HepG2 (cell line): ENCODE results near the gene LAMA5. TPM values are rescaled to one million over a fixed set of nuclear protein-coding genes. Genes with fewer than 3 reads are reported as not detected.

Experiments
- ATAC-seq: fragments of 200-7000 bp; cut with Tn5 transposase; 3 replicates; pipeline ENCODE4 v1.9.1; 2020; ENCODE audit warnings: mild to moderate bottlenecking, moderate library complexity
- BruUV-seq: library from RNA; stranded (reverse); fragments of 400-500 nt; replicated peaks from 2 replicates; lab custom pipeline; 2021; lab: Mats Ljungman, UMichigan
- CTCF ChIA-PET: fragments of 300-600 bp; formaldehyde crosslinking; extraction: SDS; loops from one replicate; lab custom pipeline; 2021; ENCODE audit warnings: low total read pairs, inconsistent platforms, low intra/inter-chr PET ratio; lab: Yijun Ruan, JAX
- POLR2A ChIA-PET: fragments of 350-600 bp; sonication (Branson Sonifier 250); formaldehyde crosslinking; loops from one replicate; lab custom pipeline; 2020; ENCODE audit warnings: antibody characterized with exemption, inconsistent platforms; lab: Yijun Ruan, JAX
- DNase-seq: peaks from one replicate; pipeline ENCODE4 v3.0.0-alpha.2; 2015; ENCODE audit warnings: low spot score
- FAIRE-seq: peaks from 3 replicates; lab custom pipeline; 2011; peaks lifted over from hg19 to GRCh38; lab: Jason Lieb, UNC
- H2AFZ ChIP-seq: one replicate; pipeline ENCODE4 v1.6.1; 2011; ENCODE audit warnings: low read length, inconsistent platforms
- H3K27ac ChIP-seq: fragments of 300-600 bp; 3 replicates; pipeline ENCODE4 v1.8.0; 2011; ENCODE audit warnings: mixed run types, mild to moderate bottlenecking, mixed read lengths, low read length, inconsistent platforms; ENCODE audit not compliant: insufficient read depth; ENCODE audit errors: extremely low read length
- H3K27me3 ChIP-seq, 2 experiments: fragments of 200-600 bp in 1 of 2; 2 replicates in 1 of 2; 3 replicates in 1 of 2; pipeline versions ENCODE4 v1.6.0 to v1.8.0; 2011; ENCODE audit warnings: low read length in 2 of 2, mild to moderate bottlenecking in 2 of 2, moderate library complexity in 2 of 2, inconsistent platforms in 1 of 2; ENCODE audit not compliant: insufficient read depth in 2 of 2, control insufficient read depth in 1 of 2
- H3K36me3 ChIP-seq, 2 experiments: fragments of 200-600 bp in 1 of 2; replicated peaks in 1 of 2; 2 replicates in 1 of 2; 3 replicates in 1 of 2; pipeline versions ENCODE4 v1.5.1 to v1.8.0; 2011; ENCODE audit warnings: low read length in 2 of 2, inconsistent platforms in 1 of 2; ENCODE audit not compliant: insufficient read depth in 2 of 2, control insufficient read depth in 1 of 2
- H3K4me1 ChIP-seq: 2 replicates; pipeline ENCODE4 v1.5.1; 2012; ENCODE audit warnings: low read length, inconsistent platforms; ENCODE audit not compliant: insufficient read depth
- H3K4me2 ChIP-seq: 2 replicates; pipeline ENCODE4 v1.6.0; 2011; ENCODE audit warnings: low read depth, low read length, inconsistent platforms
- H3K4me3 ChIP-seq, 3 experiments: fragments of 200-600 bp in 1 of 3; sonication (generic), shearing (Covaris generic) in 1 of 3; replicated peaks in 1 of 3; 2 replicates each; pipeline ENCODE4 v1.5.1; 2011 to 2016; ENCODE audit warnings: low read length in 3 of 3, inconsistent platforms in 2 of 3, low read depth in 2 of 3, mild to moderate bottlenecking in 2 of 3, control low read depth in 1 of 3, mixed read lengths in 1 of 3; ENCODE audit not compliant: insufficient read depth in 1 of 3
- H3K79me2 ChIP-seq: one replicate; pipeline ENCODE4 v1.6.1; 2011; ENCODE audit warnings: low read length, inconsistent platforms; ENCODE audit not compliant: insufficient read depth
- H3K9ac ChIP-seq: 2 replicates; pipeline ENCODE4 v1.6.0; 2011; ENCODE audit warnings: mild to moderate bottlenecking, low read depth, low read length, inconsistent platforms; ENCODE audit not compliant: insufficient read depth
- H3K9me3 ChIP-seq: 2 replicates; pipeline ENCODE4 v1.5.1; 2012; ENCODE audit warnings: mild to moderate bottlenecking, low read length
- H4K20me1 ChIP-seq: 2 replicates; pipeline ENCODE4 v1.6.0; 2011; ENCODE audit warnings: inconsistent platforms, mild to moderate bottlenecking, low read length, moderate library complexity; ENCODE audit not compliant: insufficient read depth
- KAT7 ChIP-seq: IDR thresholded peaks from 2 replicates; pipeline ENCODE4 v1.6.1; 2018; ENCODE audit warnings: borderline replicate concordance, missing compliant biosample characterization
- KDM4B ChIP-seq: sonication (generic); formaldehyde crosslinking; IDR thresholded peaks from 2 replicates; pipeline ENCODE4 v1.4.0; 2020; ENCODE audit warnings: missing genetic modification reagents
- MIER2 ChIP-seq: IDR thresholded peaks from 2 replicates; pipeline ENCODE4 v1.6.1; 2016; ENCODE audit warnings: missing biosample characterization, missing genetic modification reagents
- MXD4 ChIP-seq: IDR thresholded peaks from 2 replicates; pipeline ENCODE4 v1.6.1; 2016; ENCODE audit warnings: mild to moderate bottlenecking, missing biosample characterization, missing genetic modification reagents
- MZF1 ChIP-seq: sonication (generic); formaldehyde crosslinking; IDR thresholded peaks from 2 replicates; pipeline ENCODE4 v1.8.1; 2023; ENCODE audit warnings: mild to moderate bottlenecking, missing genetic modification reagents, borderline replicate concordance
- ONECUT2 ChIP-seq: sonication (generic); formaldehyde crosslinking; IDR thresholded peaks from 2 replicates; pipeline ENCODE4 v1.4.0; 2020; ENCODE audit warnings: missing genetic modification reagents
- PITX1 ChIP-seq: sonication (generic); formaldehyde crosslinking; IDR thresholded peaks from 2 replicates; pipeline ENCODE4 v1.5.1; 2020; ENCODE audit warnings: mild to moderate bottlenecking, missing genetic modification reagents
- SOX13 ChIP-seq, 3 experiments: fragments of 450-650 bp in 1 of 3; sonication (generic) in 1 of 3; formaldehyde crosslinking in 1 of 3; IDR thresholded peaks in 2 of 3; conservative IDR thresholded peaks in 1 of 3; 2 replicates each; pipeline versions ENCODE4 v1.5.0 to v1.6.1; 2016 to 2020; ENCODE audit warnings: antibody characterized with exemption in 1 of 3, mild to moderate bottlenecking in 1 of 3, missing compliant biosample characterization in 1 of 3, missing genetic modification reagents in 1 of 3, moderate library complexity in 1 of 3
- SP140L ChIP-seq: sonication (generic); formaldehyde crosslinking; IDR thresholded peaks from 2 replicates; pipeline ENCODE4 v1.4.0; 2020; ENCODE audit warnings: missing genetic modification reagents, borderline replicate concordance
- TOE1 ChIP-seq: sonication (generic); formaldehyde crosslinking; IDR thresholded peaks from 2 replicates; pipeline ENCODE4 v1.4.0; 2020; ENCODE audit warnings: mild to moderate bottlenecking, missing genetic modification reagents
- ZNF136 ChIP-seq: sonication (generic); formaldehyde crosslinking; IDR thresholded peaks from 2 replicates; pipeline ENCODE4 v1.8.1; 2022; ENCODE audit warnings: low read depth, mild to moderate bottlenecking, moderate library complexity, missing genetic modification reagents
- ZNF292 ChIP-seq: sonication (generic); formaldehyde crosslinking; IDR thresholded peaks from 2 replicates; pipeline ENCODE4 v1.8.1; 2022; ENCODE audit warnings: mild to moderate bottlenecking, low read depth, missing genetic modification reagents, borderline replicate concordance
- ZNF350 ChIP-seq: sonication (generic); formaldehyde crosslinking; IDR thresholded peaks from 2 replicates; pipeline ENCODE4 v1.4.0; 2020; ENCODE audit warnings: mild to moderate bottlenecking, low read depth, missing genetic modification reagents, borderline replicate concordance
- ZNF383 ChIP-seq: sonication (generic); formaldehyde crosslinking; IDR thresholded peaks from 2 replicates; pipeline ENCODE4 v1.4.0; 2020; ENCODE audit warnings: missing genetic modification reagents, mild to moderate bottlenecking, borderline replicate concordance
- ZNF660 ChIP-seq: sonication (generic); formaldehyde crosslinking; IDR thresholded peaks from 2 replicates; pipeline ENCODE4 v1.5.1; 2020; ENCODE audit warnings: mild to moderate bottlenecking, low read depth, missing genetic modification reagents, borderline replicate concordance
- ZNF670 ChIP-seq: sonication (generic); formaldehyde crosslinking; IDR thresholded peaks from 2 replicates; pipeline ENCODE4 v1.8.0; 2022; ENCODE audit warnings: mild to moderate bottlenecking, missing genetic modification reagents, borderline replicate concordance
- ZSCAN22 ChIP-seq: sonication (generic); formaldehyde crosslinking; IDR thresholded peaks from 2 replicates; pipeline ENCODE4 v1.4.0; 2020; ENCODE audit warnings: mild to moderate bottlenecking, missing genetic modification reagents
- WGBS: methylation state at CpG from one replicate; pipeline ENCODE4 v1.1.6; 2017; ENCODE audit warnings: low lambda C conversion rate; 5-methylcytosine and 5-hydroxymethylcytosine counted together
- in situ Hi-C: cut with HindIII; loops from 2 replicates; pipeline ENCODE4 v1.10.0; 2017; ENCODE audit warnings: low pct_unique_long_range_greater_than_20kb; ENCODE audit not compliant: extremely low pct_ligation_motif_present
- intact Hi-C: fragments of 100-400 bp; cut with micrococcal nuclease; formaldehyde crosslinking; loops from one replicate; pipeline ENCODE4 v1.10.0; 2022; ENCODE audit not compliant: unreplicated experiment
- polyA plus RNA-seq, 8 experiments: library from polyadenylated mRNA; depleted of rRNA in 3 of 8; stranded (reverse) in 7 of 8; unstranded in 1 of 8; fragments of >200 nt; fragmentation: Illumina TruSeq in 4 of 8; extraction: Trizol in 4 of 8; gene quantifications; 2 replicates each; pipeline versions ENCODE4 v1.2.1 to v1.2.3, GENCODE V29; 2011 to 2016; ENCODE audit warnings: low read depth in 4 of 8, missing spikeins in 1 of 8, mixed read lengths in 1 of 8; ENCODE audit not compliant: insufficient read depth in 1 of 8
- total RNA-seq, 5 experiments: library from RNA; depleted of rRNA; stranded (reverse); fragments of >200 nt; fragmentation: Illumina TruSeq; extraction: Trizol; gene quantifications; 2 replicates each; pipeline ENCODE4 v1.2.3, GENCODE V29; 2016; ENCODE audit warnings: low read depth in 1 of 5
- TF ChIP-seq, protein P1 (sequence below): IDR thresholded peaks from 2 replicates; pipeline ENCODE4 v1.6.1; 2012; ENCODE audit warnings: inconsistent platforms
- TF ChIP-seq, protein P2 (sequence below): sonication (generic); formaldehyde crosslinking; IDR thresholded peaks from 2 replicates; pipeline ENCODE4 v1.5.1; 2020; ENCODE audit warnings: missing genetic modification reagents, mild to moderate bottlenecking, borderline replicate concordance

Gene LAMA5
- total and polyA plus RNA-seq, 2 of the 13 experiments (the other 11 are each of a cell fraction or from before 2014, with no cell fraction given): 21.0 to 44.7 TPM

DNA sequence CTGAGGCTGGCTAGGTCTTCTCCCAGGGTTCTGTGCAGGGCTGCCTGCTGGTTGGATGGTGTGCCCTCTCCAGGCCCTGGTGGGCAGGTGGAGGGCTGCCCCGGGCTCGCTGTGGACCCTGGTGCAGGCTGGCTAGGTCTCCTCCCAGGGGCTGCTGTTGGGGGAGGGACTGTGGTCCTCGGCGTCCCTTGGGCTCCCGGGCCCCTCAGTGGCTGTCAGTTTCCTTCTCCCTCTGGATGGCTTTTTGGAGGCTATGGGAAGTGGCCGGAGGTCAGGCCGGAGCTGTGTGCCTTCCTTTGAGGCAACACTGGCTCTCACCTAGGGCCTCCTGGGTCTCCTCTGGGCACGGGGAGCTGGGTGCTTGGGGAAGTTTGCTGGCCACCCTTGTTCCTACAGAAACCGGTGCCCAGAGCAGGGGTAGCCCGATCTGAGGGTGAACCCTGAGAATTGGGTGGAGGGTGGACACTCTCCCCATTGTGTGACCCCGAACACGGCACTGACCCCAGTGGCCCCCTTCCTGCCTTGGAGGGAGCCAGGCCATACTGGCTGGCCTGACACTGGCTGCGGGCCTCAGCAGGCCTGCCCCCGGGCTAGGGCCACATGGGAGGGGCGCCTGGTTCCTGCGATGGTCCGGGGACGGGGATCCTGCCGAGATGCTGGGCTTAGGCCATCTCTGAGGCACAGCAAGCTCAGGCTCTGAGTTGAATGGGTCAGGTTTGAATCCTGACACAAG is 43.8 kb upstream of the LAMA5 start:
- peak overlapping the region in 1 of 3 experiments; percentile 70; a peak in 1 of 6 replicates for H3K4me3 ChIP-seq
- POLR2A ChIA-PET: interaction anchor here (1.0 to 3.2 kb wide), 13 partner anchors 11 to 404 kb away, joined by 3 to 31 read pairs (median 4); partner anchors contain the start of genes LAMA5, MRGBP and RPS21
- peaks cover 71% of the 10 kb centered on the region for H3K4me1 ChIP-seq
- in situ Hi-C loops (loop anchor here (5.0 kb wide), 1 partner anchor 81 kb away; no protein-coding TSS in a partner anchor), intact Hi-C loops (loop anchor here (5.0 kb wide), 2 partner anchors 76 to 206 kb away; no protein-coding TSS in a partner anchor)
- peaks cover 5% of the 10 kb centered on the region for H3K79me2 ChIP-seq
- peaks cover 12 to 40% of the 10 kb centered on the region in 2 experiments for H3K27me3 ChIP-seq
- H3K9ac ChIP-seq: peak overlapping the region; percentile 35; the same call in 1 of the 2 replicates
- H4K20me1 ChIP-seq: peaks cover 2% of the 10 kb centered on the region; the same call in 1 of the 2 replicates
- WGBS: 41% methylated on average over 11 of the region's 19 CpGs
- CTCF ChIA-PET: interaction anchor here (1.6 kb wide), 1 partner anchor 109 kb away, joined by 4 read pairs; no protein-coding TSS in a partner anchor
- peak overlapping the region; percentile 91 for H3K4me2 ChIP-seq
- no peaks in the 10 kb centered on the region for H3K36me3 ChIP-seq
- no peak; the same call in 2 of the 3 replicates for ATAC-seq
- DNase-seq: no peak
- no peak overlapping the region for H3K27ac ChIP-seq
- BruUV-seq: no TSS peak
- no peak for FAIRE-seq
- H2AFZ ChIP-seq: no peak overlapping the region
- H3K9me3 ChIP-seq: no peaks in the 10 kb centered on the region
- TF ChIP-seq ZNF383 (CRISPR knock-in tag) (no peak), ZNF670 (no peak), ONECUT2 (no peak), PITX1 (peak; percentile 10; the same call in 1 of the 2 replicates), MXD4 (CRISPR knock-in tag) (no peak), SOX13 (IDR thresholded peaks at IDR 0.05) (no peak), SOX13 (CRISPR knock-in tag; conservative IDR thresholded peaks at IDR 0.05 in 1 of 2, IDR thresholded peaks at IDR 0.05 in 1 of 2) (no peak), ZNF136 (CRISPR knock-in tag) (0 out of 2 replicates have a peak, but pooled peaks have one; percentile 53), ZSCAN22 (CRISPR knock-in tag) (no peak), KAT7 (CRISPR knock-in tag) (no peak), ZNF350 (CRISPR knock-in tag) (no peak), MIER2 (CRISPR knock-in tag) (no peak), TOE1 (CRISPR knock-in tag) (no peak), MZF1 (CRISPR knock-in tag) (no peak), ZNF660 (no peak), ZNF292 (CRISPR knock-in tag) (no peak), KDM4B (CRISPR knock-in tag) (no peak), SP140L (CRISPR knock-in tag) (no peak)
- TF ChIP-seq, protein P1, sequence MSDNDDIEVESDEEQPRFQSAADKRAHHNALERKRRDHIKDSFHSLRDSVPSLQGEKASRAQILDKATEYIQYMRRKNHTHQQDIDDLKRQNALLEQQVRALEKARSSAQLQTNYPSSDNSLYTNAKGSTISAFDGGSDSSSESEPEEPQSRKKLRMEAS: no peak
- TF ChIP-seq, protein P2, sequence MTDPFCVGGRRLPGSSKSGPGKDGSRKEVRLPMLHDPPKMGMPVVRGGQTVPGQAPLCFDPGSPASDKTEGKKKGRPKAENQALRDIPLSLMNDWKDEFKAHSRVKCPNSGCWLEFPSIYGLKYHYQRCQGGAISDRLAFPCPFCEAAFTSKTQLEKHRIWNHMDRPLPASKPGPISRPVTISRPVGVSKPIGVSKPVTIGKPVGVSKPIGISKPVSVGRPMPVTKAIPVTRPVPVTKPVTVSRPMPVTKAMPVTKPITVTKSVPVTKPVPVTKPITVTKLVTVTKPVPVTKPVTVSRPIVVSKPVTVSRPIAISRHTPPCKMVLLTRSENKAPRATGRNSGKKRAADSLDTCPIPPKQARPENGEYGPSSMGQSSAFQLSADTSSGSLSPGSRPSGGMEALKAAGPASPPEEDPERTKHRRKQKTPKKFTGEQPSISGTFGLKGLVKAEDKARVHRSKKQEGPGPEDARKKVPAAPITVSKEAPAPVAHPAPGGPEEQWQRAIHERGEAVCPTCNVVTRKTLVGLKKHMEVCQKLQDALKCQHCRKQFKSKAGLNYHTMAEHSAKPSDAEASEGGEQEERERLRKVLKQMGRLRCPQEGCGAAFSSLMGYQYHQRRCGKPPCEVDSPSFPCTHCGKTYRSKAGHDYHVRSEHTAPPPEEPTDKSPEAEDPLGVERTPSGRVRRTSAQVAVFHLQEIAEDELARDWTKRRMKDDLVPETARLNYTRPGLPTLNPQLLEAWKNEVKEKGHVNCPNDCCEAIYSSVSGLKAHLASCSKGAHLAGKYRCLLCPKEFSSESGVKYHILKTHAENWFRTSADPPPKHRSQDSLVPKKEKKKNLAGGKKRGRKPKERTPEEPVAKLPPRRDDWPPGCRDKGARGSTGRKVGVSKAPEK: no peak
